ENCODE data around the gene FOXM1. TPM values are rescaled to one million over a fixed set of nuclear protein-coding genes. Genes with fewer than 3 reads are reported as not detected.

Gene FOXM1
- total RNA-seq, 1 experiment from 2014 or later = 118 TPM

GRCh38 chr12:2856051-2856450 is 20.9 kb downstream of the FOXM1 start:
- H3K9me3 Mint-ChIP-seq = no peaks in the 10 kb centered on the region
- no peak for DNase-seq (ENCODE audit: low spot score)
- POLR2A ChIA-PET = interaction anchor here (0.8 to 1.2 kb wide), 2 partner anchors 21 to 30 kb away, joined by 3 read pairs; partner anchors contain the start of genes FOXM1 and RHNO1
- H3K27ac Mint-ChIP-seq = no peak overlapping the region
- ATAC-seq = no peak
- TF ChIP-seq USF1 (CRISPR knock-in tag; IDR thresholded peaks at IDR 0.05) (no peak), CREM (CRISPR knock-in tag; IDR thresholded peaks at IDR 0.05) (no peak), RORB (CRISPR knock-in tag; IDR thresholded peaks at IDR 0.05) (no peak), E2F1 (CRISPR knock-in tag; IDR thresholded peaks at IDR 0.05) (no peak), MXD4 (CRISPR knock-in tag; IDR thresholded peaks at IDR 0.05; ENCODE audit: borderline replicate concordance) (no peak), TCF7 (CRISPR knock-in tag; IDR thresholded peaks at IDR 0.05; ENCODE audit: low read depth) (no peak), MYBL2 (CRISPR knock-in tag; IDR thresholded peaks at IDR 0.05) (no peak), ZNF121 (CRISPR knock-in tag; IDR thresholded peaks at IDR 0.05) (no peak), GRHL2 (CRISPR knock-in tag; IDR thresholded peaks at IDR 0.05; ENCODE audit: insufficient replicate concordance, severe bottlenecking) (no peak), ATF6 (CRISPR knock-in tag; IDR thresholded peaks at IDR 0.05) (no peak), PRDM15 (CRISPR knock-in tag; IDR thresholded peaks at IDR 0.05) (no peak), CBFB (CRISPR knock-in tag; IDR thresholded peaks at IDR 0.05; ENCODE audit: low read depth) (no peak), NR1H2 (CRISPR knock-in tag; IDR thresholded peaks at IDR 0.05) (no peak)
- CTCF ChIA-PET = interaction anchor here (2.8 to 4.2 kb wide), 4 partner anchors 10 to 185 kb away, joined by 11 to 30 read pairs (median 25); no protein-coding TSS in a partner anchor
- no peak overlapping the region for H3K4me3 Mint-ChIP-seq
- H3K36me3 Mint-ChIP-seq = peaks cover 23% of the 10 kb centered on the region
- peaks cover 3% of the 10 kb centered on the region; the same call in 1 of the 2 replicates for H3K4me1 Mint-ChIP-seq
- no peaks in the 10 kb centered on the region; the same call in 1 of the 2 replicates for H3K27me3 Mint-ChIP-seq (ENCODE audit: low read depth)

- Mint-ChIP-seq H3K9me3 (no peaks in the 10 kb centered on the region), H3K36me3 (peaks cover 21% of the 10 kb centered on the region), H3K27ac (peak overlapping the region; percentile 60; the same call in 1 of the 2 replicates), H3K4me1 (peaks cover 3% of the 10 kb centered on the region; the same call in 1 of the 2 replicates), H3K27me3 (ENCODE audit: low read depth) (no peaks in the 10 kb centered on the region; the same call in 1 of the 2 replicates), H3K4me3 (no peak overlapping the region)
- CTCF ChIA-PET = interaction anchor here (2.4 to 3.4 kb wide), 4 partner anchors 10 to 179 kb away, joined by 25 to 50 read pairs (median 28); no protein-coding TSS in a partner anchor
- TF ChIP-seq CTCF (IDR thresholded peaks at IDR 0.05) (no peak), ERG (CRISPR knock-in tag; IDR thresholded peaks at IDR 0.05) (no peak), RELA (CRISPR knock-in tag; IDR thresholded peaks at IDR 0.05; ENCODE audit: borderline replicate concordance) (no peak), ESRRA (CRISPR knock-in tag; IDR thresholded peaks at IDR 0.05; ENCODE audit: borderline replicate concordance) (no peak), USF1 (CRISPR knock-in tag; IDR thresholded peaks at IDR 0.05) (no peak), ZNF416 (CRISPR knock-in tag; IDR thresholded peaks at IDR 0.05) (no peak), TP53 (CRISPR knock-in tag; IDR thresholded peaks at IDR 0.05) (no peak), KAT7 (CRISPR knock-in tag; IDR thresholded peaks at IDR 0.05; ENCODE audit: borderline replicate concordance) (no peak), ZBTB21 (CRISPR knock-in tag; IDR thresholded peaks at IDR 0.05; ENCODE audit: borderline replicate concordance) (no peak)
- DNase-seq (ENCODE audit: low spot score) = no peak
- POLR2A ChIA-PET = interaction anchor here (0.8 to 1.2 kb wide), 2 partner anchors 21 to 30 kb away, joined by 3 read pairs; partner anchors contain the start of genes FOXM1 and RHNO1
- ATAC-seq = no peak
Observed at GRCh38 chr12:2855546-2855945, 21.4 kb downstream of the FOXM1 start.
